DND-41 (cell line): ENCODE measurements around the gene MANEA.

Source experiments
- CTCF ChIP-seq: IDR thresholded peaks from 2 replicates; pipeline ENCODE4 v1.5.1; 2012; ENCODE audit warnings: borderline replicate concordance, low read length, moderate library complexity, mild to moderate bottlenecking; ENCODE audit not compliant: poor library complexity, severe bottlenecking; ENCODE audit errors: extremely low read depth
- EZH2 ChIP-seq: IDR thresholded peaks from 3 replicates; pipeline ENCODE4 v1.6.1; 2012; ENCODE audit warnings: borderline replicate concordance, low read depth, mild to moderate bottlenecking, moderate library complexity, low read length, inconsistent platforms; ENCODE audit not compliant: severe bottlenecking

- TF ChIP-seq CTCF (no peak), EZH2 (no peak)
Measured at GRCh38 chr6:95578106-95578410, 723 bp downstream of the MANEA start.
